Heart left ventricle (tissue), 16 donors: ENCODE results near the gene MED8. TPM values are rescaled to one million over a fixed set of nuclear protein-coding genes. Genes with fewer than 3 reads are reported as not detected.

ENCODE experiments used
- ATAC-seq, 4 donors: fragments of 200-7000 bp; cut with Tn5 transposase; one replicate each; pipeline ENCODE4 v1.9.1; 2020 to 2022; ENCODE audit warnings: moderate library complexity in 4 of 4, mild to moderate bottlenecking in 3 of 4, moderate number of reproducible peaks in 1 of 4
- DNase-seq, 5 donors: peaks; one replicate each; pipeline ENCODE4 v3.0.0-alpha.2; 2020
- H3K27ac ChIP-seq, 12 donors: fragments of 200-600 bp; sonication (generic) in 4 of 12; one replicate each; pipeline versions ENCODE4 v1.5.0 to v1.8.0; 2016 to 2022; ENCODE audit warnings: mild to moderate bottlenecking in 2 of 12
- H3K27me3 ChIP-seq, 9 donors: fragments of 200-600 bp; sonication (generic) in 2 of 9; one replicate each; pipeline versions ENCODE4 v1.5.1 to v1.8.0; 2016 to 2022; ENCODE audit warnings: mild to moderate bottlenecking in 3 of 9
- H3K36me3 ChIP-seq, 9 donors: fragments of 200-600 bp; sonication (generic) in 2 of 9; one replicate each; pipeline versions ENCODE4 v1.5.0 to v1.8.0; 2018 to 2022; ENCODE audit warnings: mild to moderate bottlenecking in 2 of 9
- H3K4me1 ChIP-seq, 12 donors: fragments of 200-600 bp; sonication (generic) in 4 of 12; one replicate each; pipeline versions ENCODE4 v1.5.0 to v1.8.0; 2016 to 2022; ENCODE audit warnings: mild to moderate bottlenecking in 3 of 12
- H3K4me3 ChIP-seq, 12 donors: fragments of 200-600 bp; sonication (generic) in 4 of 12; one replicate each; pipeline versions ENCODE4 v1.5.0 to v1.8.0; 2017 to 2022; ENCODE audit warnings: mild to moderate bottlenecking in 9 of 12, moderate library complexity in 4 of 12
- H3K9me3 ChIP-seq, 12 donors: fragments of 200-600 bp; sonication (generic) in 4 of 12; one replicate each; pipeline versions ENCODE4 v1.5.0 to v1.8.0; 2016 to 2022; ENCODE audit warnings: mild to moderate bottlenecking in 1 of 12
- POLR2A ChIP-seq, 2 donors: fragments of 450-650 bp; IDR thresholded peaks; one replicate each; pipeline ENCODE4 v1.6.1; 2017; ENCODE audit warnings: antibody characterized with exemption in 2 of 2, mild to moderate bottlenecking in 2 of 2, moderate library complexity in 2 of 2
- WGBS, 4 donors: extraction: QIAGEN DNeasy Blood & Tissue Kit in 2 of 4; methylation state at CpG; one replicate each; pipeline versions ENCODE4 v1.1.5 to v1.1.7; 2013 to 2018; 5-methylcytosine and 5-hydroxymethylcytosine counted together
- intact Hi-C, 10 donors: fragments of 100-400 bp; cut with DNase I; formaldehyde crosslinking; loops; one replicate each; pipeline versions ENCODE4 v1.11.1 to v1.14.2; 2022
- polyA plus RNA-seq, 2 donors: library from polyadenylated mRNA; stranded (reverse); fragments of 200-250 nt; gene quantifications; one replicate each; pipeline ENCODE4 v1.2.3, GENCODE V29; 2013
- total RNA-seq, 9 donors: library from RNA; depleted of rRNA in 2 of 9; stranded (reverse); fragments of >200 nt in 2 of 9; fragmentation: NEBNext Ultra II Directional in 3 of 9; extraction: Animal tissue kit (Norgen Biotek cat#: 25700) in 3 of 9; gene quantifications; one replicate each; pipeline versions ENCODE4 v1.1.0 to v1.2.4, GENCODE V29; 2016 to 2023
- TF ChIP-seq, protein P1 (sequence below), 12 donors: fragments of 200-600 bp; sonication (generic) in 4 of 12; IDR thresholded peaks; one replicate each; pipeline versions ENCODE4 v1.5.0 to v1.8.0; 2018 to 2022; ENCODE audit warnings: antibody characterized with exemption in 12 of 12, mild to moderate bottlenecking in 5 of 12
- donor health status: ischemic (EF 13 %, LVEDD 7.1; RV severe dilation, severe dysfunction).
- donor health status: healthy with polysubstance abuse.
- donor health status: DM: no; HTN: yes; CAD: no.
- donor health status: DM: no; HTN: no; CAD: no.
- donor health status: ischemic (EF 25% LVEDD 6.9; RV normal size, moderate dysfunction).
- donor health status: ischemic (EF 25% LVEDD 5.7; RV mildly dilated, moderate dysfunction).
- donor health status: healthy.
- donor health status: DM: yes; HTN: yes; CAD: no.
- donor health status: ischemic (EF 35%, LVEDD 5.7; RV mildly dilated, moderate dysfunction).
- donor health status: nonischemic (EF 11% LVEDD 7.7; RV severe dilation, severe dysfunction).
- donor health status: DM: yes; HTN: yes; CAD: no.
- donor health status: PGD.
- donor health status: ischemic (EF 29% LVEDD 5.4; RV normal size, mild dysfunction).
- donor health status: nonischemic (EF 23%, LVEDD 6.1; RV moderate dilation, normal function).

Gene MED8
- total and polyA plus RNA-seq, 11 donors = 11.7 to 31.4 (median 16.9) TPM

DNA sequence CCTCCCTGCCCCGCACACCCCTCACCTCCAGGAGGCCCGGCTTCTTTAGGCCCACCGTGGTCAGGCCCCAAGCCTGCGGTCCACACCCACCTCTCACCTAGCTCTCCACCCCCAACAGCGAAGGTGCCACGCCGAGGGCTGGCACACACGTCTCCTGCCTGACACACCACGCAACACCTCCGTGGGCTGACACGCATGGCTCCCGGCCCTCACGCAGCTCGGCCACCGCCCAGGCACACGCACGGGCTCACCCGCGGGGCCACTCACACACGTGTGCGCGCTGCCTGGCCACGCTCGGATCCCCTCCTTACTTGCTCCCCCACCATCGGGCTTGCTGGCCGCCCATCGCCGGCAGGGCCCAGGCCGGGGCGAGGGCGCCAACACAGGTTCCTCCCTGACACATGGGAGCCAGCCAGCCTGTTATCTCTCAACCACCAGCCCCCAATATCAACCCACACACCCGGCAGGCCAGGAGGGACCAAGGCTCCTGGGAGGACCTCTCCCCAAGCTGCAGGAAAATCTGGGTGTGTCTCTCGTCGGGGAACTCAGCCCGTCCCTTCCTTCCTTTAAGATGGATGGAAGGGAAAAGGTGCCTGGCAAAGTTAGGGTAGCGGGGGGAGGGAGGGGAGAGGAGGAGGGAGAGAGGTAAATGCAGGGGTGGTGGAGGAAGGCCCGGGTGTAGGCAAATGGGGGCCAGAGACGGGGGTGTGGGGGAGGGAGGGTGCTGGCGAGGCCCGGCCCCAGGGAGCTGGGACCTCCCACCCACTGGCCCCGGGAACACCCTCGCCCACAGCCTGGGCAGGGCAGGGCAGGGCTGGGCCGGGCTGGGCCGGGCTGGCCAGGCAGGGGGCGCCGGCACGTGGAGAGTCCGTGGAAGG is 22.3 kb downstream of the MED8 start:
- peak overlapping the region; percentile 91 to 99 (median 97) for H3K27ac ChIP-seq
- WGBS, 4 donors = 1 to 6% (median 2%) methylated on average over 17 to 48 of the region's 48 CpGs
- peak in 3 of 4 donors; percentile 63 to 73 (median 71) for ATAC-seq
- peak overlapping the region; percentile 54 to 97 (median 90) for H3K4me3 ChIP-seq
- TF ChIP-seq POLR2A (IDR thresholded peaks at IDR 0.05) = no peak
- TF ChIP-seq, protein P1, sequence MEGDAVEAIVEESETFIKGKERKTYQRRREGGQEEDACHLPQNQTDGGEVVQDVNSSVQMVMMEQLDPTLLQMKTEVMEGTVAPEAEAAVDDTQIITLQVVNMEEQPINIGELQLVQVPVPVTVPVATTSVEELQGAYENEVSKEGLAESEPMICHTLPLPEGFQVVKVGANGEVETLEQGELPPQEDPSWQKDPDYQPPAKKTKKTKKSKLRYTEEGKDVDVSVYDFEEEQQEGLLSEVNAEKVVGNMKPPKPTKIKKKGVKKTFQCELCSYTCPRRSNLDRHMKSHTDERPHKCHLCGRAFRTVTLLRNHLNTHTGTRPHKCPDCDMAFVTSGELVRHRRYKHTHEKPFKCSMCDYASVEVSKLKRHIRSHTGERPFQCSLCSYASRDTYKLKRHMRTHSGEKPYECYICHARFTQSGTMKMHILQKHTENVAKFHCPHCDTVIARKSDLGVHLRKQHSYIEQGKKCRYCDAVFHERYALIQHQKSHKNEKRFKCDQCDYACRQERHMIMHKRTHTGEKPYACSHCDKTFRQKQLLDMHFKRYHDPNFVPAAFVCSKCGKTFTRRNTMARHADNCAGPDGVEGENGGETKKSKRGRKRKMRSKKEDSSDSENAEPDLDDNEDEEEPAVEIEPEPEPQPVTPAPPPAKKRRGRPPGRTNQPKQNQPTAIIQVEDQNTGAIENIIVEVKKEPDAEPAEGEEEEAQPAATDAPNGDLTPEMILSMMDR (IDR thresholded peaks at IDR 0.05) = no peak
- peaks cover 3 to 39% (median 33%) of the 10 kb centered on the region in 9 donors for H3K36me3 ChIP-seq
- peaks cover 0 to 32% (median 26%) of the 10 kb centered on the region in 12 donors for H3K4me1 ChIP-seq
- intact Hi-C loops = loop anchor here in 4 of 10 donors (5.0 kb wide), 2 partner anchors 65 to 130 kb away; partner anchors contain the start of gene TIE1 (in 1 of the 4)
- DNase-seq = peak in 3 of 5 donors; percentile 33 to 70 (median 41)
- H3K27me3 ChIP-seq = no peaks in the 10 kb centered on the region
- H3K9me3 ChIP-seq = no peaks in the 10 kb centered on the region

DNA sequence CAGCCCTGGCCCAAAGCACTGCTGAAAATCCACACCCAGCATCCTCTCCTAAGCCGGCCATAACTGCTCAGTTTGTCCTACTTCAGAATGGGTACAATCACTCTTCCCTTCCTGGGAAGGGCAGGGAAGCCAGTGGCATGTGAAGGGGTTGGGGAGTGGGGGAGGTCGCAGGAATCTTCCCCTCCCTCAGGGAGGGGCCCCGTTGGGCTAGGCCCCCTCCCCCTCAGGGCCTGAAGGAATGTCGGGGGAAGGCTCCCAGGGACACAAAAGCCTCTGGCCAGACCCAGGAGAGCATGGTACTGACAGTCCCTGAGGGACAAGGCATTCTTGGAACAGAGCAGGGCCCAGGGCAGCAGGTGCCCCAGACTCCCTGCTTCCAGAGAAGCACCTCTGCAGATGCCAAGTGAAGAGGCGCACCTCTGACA is 23.0 kb downstream of the MED8 start:
- intact Hi-C loops = loop anchor here in 4 of 10 donors (5.0 kb wide), 2 partner anchors 64 to 129 kb away; partner anchors contain the start of gene TIE1 (in 1 of the 4)
- no peaks in the 10 kb centered on the region for H3K27me3 ChIP-seq
- no peak for TF ChIP-seq POLR2A (IDR thresholded peaks at IDR 0.05)
- TF ChIP-seq, protein P1 (IDR thresholded peaks at IDR 0.05) = no peak
- DNase-seq (no peak), ATAC-seq (no peak)
- peak overlapping the region; percentile 54 to 97 (median 90) for H3K4me3 ChIP-seq
- H3K36me3 ChIP-seq = peaks cover 3 to 45% (median 40%) of the 10 kb centered on the region in 9 donors
- peaks cover 0 to 32% (median 26%) of the 10 kb centered on the region in 12 donors for H3K4me1 ChIP-seq
- 13 to 27% (median 26%) methylated on average over 3 to 5 of the region's 5 CpGs for WGBS, 4 donors
- H3K27ac ChIP-seq = peak overlapping the region in 11 of 12 donors; percentile 91 to 99 (median 97)
- no peaks in the 10 kb centered on the region for H3K9me3 ChIP-seq

DNA sequence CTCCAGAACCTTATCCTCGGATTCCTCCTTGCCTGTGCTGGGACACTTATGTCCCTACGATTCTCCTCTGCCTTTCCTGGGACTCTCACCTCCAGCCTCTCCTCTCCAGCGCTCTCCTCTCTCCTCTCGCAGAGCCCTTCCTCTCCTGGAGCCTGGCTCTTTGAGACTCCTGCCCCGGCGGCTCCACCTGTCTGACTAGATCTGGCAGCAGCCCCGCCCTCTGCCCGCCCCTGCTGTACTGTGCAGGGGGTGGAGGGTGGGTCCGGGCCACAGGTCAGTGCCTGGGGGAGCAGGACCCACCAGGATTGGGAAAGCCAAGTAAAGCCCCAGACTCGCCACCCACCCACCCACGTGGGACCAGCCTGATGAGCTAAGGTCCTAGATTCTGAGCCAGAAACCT is 23.4 kb downstream of the MED8 start:
- intact Hi-C loops = loop anchor here in 4 of 10 donors (5.0 kb wide), 2 partner anchors 64 to 129 kb away; partner anchors contain the start of gene TIE1 (in 1 of the 4)
- Histone ChIP-seq H3K27me3 (no peaks in the 10 kb centered on the region), H3K36me3 (peaks cover 3 to 49% (median 44%) of the 10 kb centered on the region in 9 donors), H3K27ac (peak overlapping the region in 9 of 12 donors; percentile 3 to 99 (median 97)), H3K9me3 (no peaks in the 10 kb centered on the region), H3K4me1 (peaks cover 0 to 32% (median 26%) of the 10 kb centered on the region in 12 donors), H3K4me3 (peak overlapping the region in 8 of 12 donors; percentile 68 to 97 (median 92))
- ATAC-seq (no peak), DNase-seq (peak in 1 of 5 donors; percentile 34)
- WGBS, 4 donors = 61 to 73% (median 66%) methylated on average over 6 to 11 of the region's 11 CpGs
- TF ChIP-seq, protein P1 (IDR thresholded peaks at IDR 0.05) = no peak
- no peak for TF ChIP-seq POLR2A (IDR thresholded peaks at IDR 0.05)

DNA sequence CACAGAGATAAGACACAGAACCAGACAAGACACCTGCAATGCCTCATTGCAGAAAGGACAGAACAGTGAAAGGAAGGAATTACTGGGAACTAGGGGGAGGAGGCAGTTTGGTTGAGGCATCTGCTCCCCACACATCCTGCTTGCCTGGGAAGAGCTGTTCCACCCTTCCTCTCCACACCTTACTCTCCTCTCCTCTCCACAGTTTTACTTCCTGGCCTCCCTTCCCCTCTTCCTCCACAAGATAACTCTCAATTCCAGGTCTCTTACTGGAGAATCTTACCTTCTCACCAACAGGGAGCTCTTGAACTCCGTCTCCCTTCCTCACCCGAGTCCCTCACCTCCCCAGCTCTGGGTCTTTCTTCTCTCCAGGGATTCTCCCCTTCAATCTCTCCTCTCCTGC is 23.9 kb downstream of the MED8 start:
- intact Hi-C loops = loop anchor here in 4 of 10 donors (5.0 kb wide), 2 partner anchors 63 to 128 kb away; partner anchors contain the start of gene TIE1 (in 1 of the 4)
- 75 to 83% (median 80%) methylated on average over 2 of the region's 2 CpGs for WGBS, 4 donors
- Histone ChIP-seq H3K36me3 (peaks cover 3 to 50% (median 47%) of the 10 kb centered on the region in 9 donors), H3K27ac (peak overlapping the region in 7 of 12 donors; percentile 91 to 99 (median 97)), H3K4me3 (peak overlapping the region in 2 of 12 donors; percentile 91 to 96), H3K9me3 (no peaks in the 10 kb centered on the region), H3K27me3 (no peaks in the 10 kb centered on the region), H3K4me1 (peaks cover 0 to 32% (median 26%) of the 10 kb centered on the region in 12 donors)
- ATAC-seq (no peak), DNase-seq (no peak)
- TF ChIP-seq, protein P1 (IDR thresholded peaks at IDR 0.05) = no peak
- TF ChIP-seq POLR2A (IDR thresholded peaks at IDR 0.05) = no peak
